Common myeloid progenitor, CD34-positive (primary cell): Measurements from ENCODE around the gene BCL2L13.
"Not testable (repeated sequence)": the region's sequence is repeated elsewhere in the genome, so short reads cannot be mapped to it uniquely, and the experiment has no call there.

ENCODE experiments used
- CTCF ChIA-PET: fragments of 350-600 bp; sonication (Branson Sonifier 250); formaldehyde crosslinking; loops from one replicate; lab custom pipeline; 2021; ENCODE audit warnings: antibody characterized with exemption; lab: Charles Lee
- POLR2A ChIA-PET: fragments of 350-600 bp; sonication (Branson Sonifier 250); formaldehyde crosslinking; loops from one replicate; lab custom pipeline; 2021; ENCODE audit warnings: antibody characterized with exemption; lab: Charles Lee
- DNase-seq, 3 donors: peaks; one replicate each; pipeline versions ENCODE4 v3.0.0 to v3.0.0-alpha.2; 2013
- H3K27ac ChIP-seq, 2 experiments: 1 replicate in 1 of 2; 2 replicates in 1 of 2; pipeline ENCODE4 v1.7.0; 2013; ENCODE audit warnings: inconsistent platforms in 2 of 2, low read length in 2 of 2, mild to moderate bottlenecking in 2 of 2, low read depth in 1 of 2, moderate library complexity in 1 of 2; ENCODE audit not compliant: severe bottlenecking in 2 of 2, insufficient read depth in 1 of 2, poor library complexity in 1 of 2
- H3K27me3 ChIP-seq, 5 experiments: replicated peaks in 2 of 5; 1 replicate in 3 of 5; 2 replicates in 2 of 5; pipeline versions ENCODE4 v1.6.1 to v1.7.0; 2013; ENCODE audit warnings: low read length in 4 of 5, mild to moderate bottlenecking in 2 of 5, moderate library complexity in 2 of 5, inconsistent platforms in 1 of 5; ENCODE audit not compliant: insufficient read depth in 5 of 5, control insufficient read depth in 4 of 5
- H3K36me3 ChIP-seq, 4 experiments: 1 replicate in 2 of 4; 2 replicates in 2 of 4; pipeline versions ENCODE4 v1.6.1 to v1.7.0; 2013; ENCODE audit warnings: low read length in 3 of 4, control low read depth in 1 of 4, mild to moderate bottlenecking in 1 of 4; ENCODE audit not compliant: control insufficient read depth in 4 of 4, insufficient read depth in 4 of 4
- H3K4me1 ChIP-seq, 4 experiments: 1 replicate in 3 of 4; 2 replicates in 1 of 4; pipeline versions ENCODE4 v1.6.1 to v1.7.1; 2013; ENCODE audit warnings: low read length in 3 of 4, mild to moderate bottlenecking in 3 of 4, control low read depth in 1 of 4, inconsistent platforms in 1 of 4, moderate library complexity in 1 of 4; ENCODE audit not compliant: control insufficient read depth in 4 of 4, insufficient read depth in 4 of 4; ENCODE audit errors: control extremely low read depth in 1 of 4
- H3K4me3 ChIP-seq, 7 experiments: 1 replicate in 4 of 7; 2 replicates in 3 of 7; pipeline versions ENCODE4 v1.5.1 to v1.7.0; 2013; ENCODE audit warnings: mild to moderate bottlenecking in 7 of 7, low read length in 6 of 7, moderate library complexity in 6 of 7, inconsistent platforms in 2 of 7, low read depth in 2 of 7, control low read depth in 1 of 7; ENCODE audit not compliant: insufficient read depth in 4 of 7, control insufficient read depth in 1 of 7; ENCODE audit errors: extremely low read depth in 1 of 7
- H3K9me3 ChIP-seq, 5 experiments: 1 replicate in 4 of 5; 2 replicates in 1 of 5; pipeline versions ENCODE4 v1.6.1 to v1.7.1; 2013; ENCODE audit warnings: low read length in 4 of 5, mild to moderate bottlenecking in 2 of 5, inconsistent platforms in 1 of 5, low read depth in 1 of 5, moderate library complexity in 1 of 5; ENCODE audit not compliant: control insufficient read depth in 4 of 5, insufficient read depth in 2 of 5; ENCODE audit errors: control extremely low read depth in 1 of 5
- WGBS: methylation state at CpG from one replicate; pipeline ENCODE4 v1.1.5; 2013; ENCODE audit not compliant: insufficient coverage; 5-methylcytosine and 5-hydroxymethylcytosine counted together

Gene BCL2L13

GRCh38 chr22:17697196-17697595 is 58.6 kb downstream of the BCL2L13 start:
- CTCF ChIA-PET = interaction anchor here (1.3 kb wide), 1 partner anchor 9 kb away, joined by 3 read pairs; no protein-coding TSS in a partner anchor
- H3K36me3 ChIP-seq = peaks cover 2 to 19% (median 9%) of the 10 kb centered on the region in 4 experiments
- POLR2A ChIA-PET, DNase-seq, H3K4me1 ChIP-seq, H3K27me3 ChIP-seq, H3K27ac ChIP-seq, H3K4me3 ChIP-seq, H3K9me3 ChIP-seq: not testable (repeated sequence)
- WGBS = 100% methylated on average over 7 of the region's 10 CpGs

- DNase-seq, H3K4me3 ChIP-seq, CTCF ChIA-PET, POLR2A ChIA-PET, H3K27me3 ChIP-seq, H3K4me1 ChIP-seq, H3K9me3 ChIP-seq, H3K27ac ChIP-seq: not testable (repeated sequence)
- WGBS = no CpG with 5 or more reads among the region's 3 CpGs
- H3K36me3 ChIP-seq = peaks cover 2 to 15% (median 9%) of the 10 kb centered on the region in 4 experiments
These were observed 59.7 kb downstream of the BCL2L13 start for GRCh38 chr22:17698276-17698675.

GRCh38 chr22:17698948-17699347 is 60.4 kb downstream of the BCL2L13 start:
- H3K36me3 ChIP-seq = peaks cover 2 to 15% (median 11%) of the 10 kb centered on the region in 4 experiments
- POLR2A ChIA-PET = no interaction called here

GRCh38 chr22:17699696-17700340 is 61.3 kb downstream of the BCL2L13 start:
- peaks cover 2 to 13% (median 9%) of the 10 kb centered on the region in 4 experiments for H3K36me3 ChIP-seq
- no peak overlapping the region for H3K27ac ChIP-seq
- H3K9me3 ChIP-seq = no peaks in the 10 kb centered on the region
- POLR2A ChIA-PET = no interaction called here
- WGBS = 83% methylated on average over 6 of the region's 7 CpGs
- H3K4me1 ChIP-seq = peaks cover 0 to 7% (median 0%) of the 10 kb centered on the region in 4 experiments
- H3K4me3 ChIP-seq = no peak overlapping the region
- DNase-seq = peak in 2 of 3 donors; percentile 10 to 11
- CTCF ChIA-PET = no interaction called here
- H3K27me3 ChIP-seq = no peaks in the 10 kb centered on the region

More at GRCh38 chr22:17698948-17699347, 60.4 kb downstream of the BCL2L13 start:
- Histone ChIP-seq H3K4me1 (peaks cover 0 to 7% (median 0%) of the 10 kb centered on the region in 4 experiments), H3K9me3 (no peaks in the 10 kb centered on the region), H3K27ac (no peak overlapping the region), H3K27me3 (no peaks in the 10 kb centered on the region), H3K4me3 (no peak overlapping the region)
- CTCF ChIA-PET = no interaction called here
- no peak for DNase-seq

GRCh38 chr22:17700778-17701177 is 62.2 kb downstream of the BCL2L13 start:
- H3K27me3 ChIP-seq = no peaks in the 10 kb centered on the region
- peaks cover 2 to 13% (median 6%) of the 10 kb centered on the region in 4 experiments for H3K36me3 ChIP-seq
- peaks cover 0 to 12% (median 2%) of the 10 kb centered on the region in 4 experiments for H3K4me1 ChIP-seq
- H3K9me3 ChIP-seq = no peaks in the 10 kb centered on the region
- CTCF ChIA-PET = no interaction called here
- no peak for DNase-seq
- POLR2A ChIA-PET = no interaction called here
- no peak overlapping the region for H3K4me3 ChIP-seq
- no peak overlapping the region for H3K27ac ChIP-seq
- WGBS = no CpG with 5 or more reads among the region's 3 CpGs

- no peaks in the 10 kb centered on the region for H3K9me3 ChIP-seq
- CTCF ChIA-PET = no interaction called here
- 100% methylated on average over 2 of the region's 2 CpGs for WGBS
- POLR2A ChIA-PET = no interaction called here
- no peak for DNase-seq
- H3K27me3 ChIP-seq = no peaks in the 10 kb centered on the region
- no peak overlapping the region for H3K27ac ChIP-seq
- H3K4me3 ChIP-seq = no peak overlapping the region
- H3K4me1 ChIP-seq = peaks cover 5 to 27% (median 15%) of the 10 kb centered on the region in 4 experiments
- H3K36me3 ChIP-seq = peaks cover 0 to 9% (median 5%) of the 10 kb centered on the region in 4 experiments
These were observed 65.3 kb downstream of the BCL2L13 start for GRCh38 chr22:17703811-17704210.

- CTCF ChIA-PET = interaction anchor here (1.0 to 2.5 kb wide), 3 partner anchors 8 to 37 kb away, joined by 3 to 8 read pairs (median 4); no protein-coding TSS in a partner anchor
- Histone ChIP-seq H3K9me3 (no peaks in the 10 kb centered on the region), H3K36me3 (peaks cover 0 to 12% (median 4%) of the 10 kb centered on the region in 4 experiments), H3K4me3 (peak overlapping the region in 1 of 7 experiments; percentile 71), H3K27me3 (no peaks in the 10 kb centered on the region), H3K27ac (peak overlapping the region in 1 of 2 experiments; percentile 73), H3K4me1 (peaks cover 5 to 25% (median 15%) of the 10 kb centered on the region in 4 experiments)
- POLR2A ChIA-PET = no interaction called here
- DNase-seq = peak in 1 of 3 donors; percentile 9
- WGBS = no CpG with 5 or more reads among the region's 7 CpGs
These were observed 67.0 kb downstream of the BCL2L13 start for GRCh38 chr22:17705546-17705945.
